C1 segment of cervical spinal cord (tissue), 14 donors: ENCODE results near the gene HNRNPCL2.
"Not testable (repeated sequence)": the region's sequence is repeated elsewhere in the genome, so short reads cannot be mapped to it uniquely, and the experiment has no call there.

Experiments
- DNase-seq, 14 donors: peaks; one replicate each; lab custom pipeline; 2025; lab: John Stamatoyannopoulos, UW

The HNRNPCL2 gene

GRCh38 chr1:13116754-13117153 is at the start of gene HNRNPCL2:
Gene HNRNPCL2, minus strand, starts transcription at chr1:13116854. Its CDS starts 454 bp downstream, at chr1:13116400.
- not testable (repeated sequence) for DNase-seq

- DNase-seq: not testable (repeated sequence)
Measured at GRCh38 chr1:13165531-13165930, 48.9 kb upstream of the HNRNPCL2 start, which contains the start of gene HNRNPCL4. Gene HNRNPCL4, minus strand, starts transcription at chr1:13165631. Its CDS starts 164 bp downstream, at chr1:13165467.

- DNase-seq: not testable (repeated sequence)
Measured at GRCh38 chr1:13155909-13156308, 39.3 kb upstream of the HNRNPCL2 start, which contains the start of gene PRAMEF26. Gene PRAMEF26, minus strand, starts transcription at chr1:13156009. Its CDS starts 2,914 bp downstream, at chr1:13153095.

- DNase-seq: not testable (repeated sequence)
Measured at GRCh38 chr1:13070474-13070873, 46.2 kb downstream of the HNRNPCL2 start, which contains the start of gene PRAMEF25. Gene PRAMEF25, plus strand, starts transcription at chr1:13070774. Its CDS starts 2,920 bp downstream, at chr1:13073694.
